Muscle layer of duodenum (tissue), 2 donors: ENCODE measurements around the gene CD99L2.

Source experiments
- H3K27ac ChIP-seq: one replicate; pipeline ENCODE4 v1.7.0; 2013; ENCODE audit warnings: mild to moderate bottlenecking, low read length
- H3K27me3 ChIP-seq: one replicate; pipeline ENCODE4 v1.7.0; 2013; ENCODE audit warnings: low read depth, mild to moderate bottlenecking, control low read depth, low read length
- H3K36me3 ChIP-seq, 2 donors: one replicate each; pipeline ENCODE4 v1.7.0; 2013; ENCODE audit warnings: low read length in 2 of 2, control low read depth in 1 of 2, mild to moderate bottlenecking in 1 of 2; ENCODE audit not compliant: insufficient read depth in 2 of 2, control insufficient read depth in 1 of 2
- H3K4me1 ChIP-seq, 2 donors: one replicate each; pipeline ENCODE4 v1.7.0; 2013; ENCODE audit warnings: low read length in 2 of 2, mild to moderate bottlenecking in 2 of 2, control low read depth in 1 of 2, moderate library complexity in 1 of 2; ENCODE audit not compliant: insufficient read depth in 2 of 2, control insufficient read depth in 1 of 2
- H3K4me3 ChIP-seq, 2 donors: one replicate each; pipeline ENCODE4 v1.7.0; 2013; ENCODE audit warnings: low read length in 2 of 2, low read depth in 1 of 2, mild to moderate bottlenecking in 1 of 2
- H3K9me3 ChIP-seq, 2 donors: one replicate each; pipeline ENCODE4 v1.7.0; 2013; ENCODE audit warnings: low read length in 2 of 2, control low read depth in 1 of 2, mild to moderate bottlenecking in 1 of 2; ENCODE audit not compliant: control insufficient read depth in 1 of 2
- donor health status: healthy.

CD99L2 gene

GRCh38 chrX:150779385-150779784, 119.1 kb downstream of the CD99L2 start:
- H3K27me3 ChIP-seq: no peaks in the 10 kb centered on the region
- H3K27ac ChIP-seq: no peak overlapping the region
- H3K4me3 ChIP-seq: no peak overlapping the region
- H3K36me3 ChIP-seq: peaks cover 0 to 10% of the 10 kb centered on the region in 2 donors
- no peaks in the 10 kb centered on the region for H3K9me3 ChIP-seq
- H3K4me1 ChIP-seq: no peaks in the 10 kb centered on the region

DNA sequence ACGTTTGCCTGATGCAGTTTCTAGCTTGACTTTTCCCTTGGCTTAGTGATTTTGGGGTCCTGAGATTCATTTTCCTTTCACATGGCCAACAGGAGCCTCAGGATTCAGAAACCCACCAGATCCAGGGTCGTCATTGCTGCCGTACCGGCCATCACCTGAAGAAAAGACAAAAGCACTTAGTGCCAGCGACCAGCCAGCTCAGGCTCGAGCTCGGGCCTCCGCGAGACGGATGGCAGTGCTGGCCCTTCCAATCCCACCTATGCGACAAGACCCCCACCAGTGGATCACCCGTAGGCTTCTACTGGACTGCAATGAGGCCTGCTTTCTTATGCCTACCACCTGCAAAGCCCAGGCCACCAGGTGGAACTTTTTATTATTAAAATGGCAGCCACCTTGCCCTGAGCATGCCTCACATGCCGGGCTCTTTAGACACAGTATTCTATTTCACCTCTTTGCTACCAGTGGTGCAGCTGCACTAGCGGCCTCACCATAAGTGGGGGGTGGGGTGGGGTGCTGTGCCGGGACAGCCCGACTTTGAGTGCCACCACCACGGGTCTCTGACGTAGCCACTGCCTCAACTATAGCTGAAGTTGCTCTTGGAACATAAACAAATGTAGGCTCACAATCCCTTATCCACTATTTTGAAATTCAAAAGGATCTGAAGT, 121.0 kb downstream of the CD99L2 start:
- Histone ChIP-seq H3K9me3 (no peaks in the 10 kb centered on the region), H3K27me3 (no peaks in the 10 kb centered on the region), H3K4me3 (no peak overlapping the region), H3K4me1 (no peaks in the 10 kb centered on the region), H3K36me3 (peaks cover 0 to 13% of the 10 kb centered on the region in 2 donors), H3K27ac (no peak overlapping the region)

GRCh38 chrX:150775569-150776350, 122.7 kb downstream of the CD99L2 start:
- peaks cover 0 to 4% of the 10 kb centered on the region in 2 donors for H3K4me1 ChIP-seq
- H3K9me3 ChIP-seq: no peaks in the 10 kb centered on the region
- no peak overlapping the region for H3K27ac ChIP-seq
- no peak overlapping the region for H3K4me3 ChIP-seq
- H3K27me3 ChIP-seq: no peaks in the 10 kb centered on the region
- peaks cover 0 to 13% of the 10 kb centered on the region in 2 donors for H3K36me3 ChIP-seq

- Histone ChIP-seq H3K4me3 (no peak overlapping the region), H3K9me3 (no peaks in the 10 kb centered on the region), H3K27ac (no peak overlapping the region), H3K36me3 (peaks cover 0 to 13% of the 10 kb centered on the region in 2 donors), H3K4me1 (peaks cover 0 to 4% of the 10 kb centered on the region in 2 donors), H3K27me3 (no peaks in the 10 kb centered on the region)
These were observed 123.5 kb downstream of the CD99L2 start for GRCh38 chrX:150774798-150775568.

DNA sequence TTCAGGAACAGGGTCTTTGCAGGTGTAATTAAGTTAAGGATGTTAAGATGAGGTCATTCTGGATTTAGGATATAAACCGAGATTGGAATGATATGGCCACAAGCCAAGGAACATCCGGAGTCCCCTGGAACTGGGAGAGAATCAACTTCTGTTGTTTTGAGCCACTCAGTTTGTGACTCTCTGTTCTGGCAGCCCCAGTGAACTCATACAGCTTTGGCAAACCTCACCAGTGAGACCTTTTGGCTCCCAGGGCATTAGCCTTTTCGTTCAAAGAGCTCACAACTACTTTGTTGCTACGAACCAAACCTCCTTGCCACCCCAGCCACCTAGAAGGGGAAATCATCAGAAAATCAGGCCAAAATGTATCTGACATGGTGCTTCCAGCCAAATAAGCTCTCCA, 124.8 kb downstream of the CD99L2 start:
- peaks cover 0 to 23% of the 10 kb centered on the region in 2 donors for H3K36me3 ChIP-seq
- H3K27me3 ChIP-seq: no peaks in the 10 kb centered on the region
- H3K27ac ChIP-seq: no peak overlapping the region
- peaks cover 0 to 4% of the 10 kb centered on the region in 2 donors for H3K4me1 ChIP-seq
- no peaks in the 10 kb centered on the region for H3K9me3 ChIP-seq
- no peak overlapping the region for H3K4me3 ChIP-seq

DNA sequence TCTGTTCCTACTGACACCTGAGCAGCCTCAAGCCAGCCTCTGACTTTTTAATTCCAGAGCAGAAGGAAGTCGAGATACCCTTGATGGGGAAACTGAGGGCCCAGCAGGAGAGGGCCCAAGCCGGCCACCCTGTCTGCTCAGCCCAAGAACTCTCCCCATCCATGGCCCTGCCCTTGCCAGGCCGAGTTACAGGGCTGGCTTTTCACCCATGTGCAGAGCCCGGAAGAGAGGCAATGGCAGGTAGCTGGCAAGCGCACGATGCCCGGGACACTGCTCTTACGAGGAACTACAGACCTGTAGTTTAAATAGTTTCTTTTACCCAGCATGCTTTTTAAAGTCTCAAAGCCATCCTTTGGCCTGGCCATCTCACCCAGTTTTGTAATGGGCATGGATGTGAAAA, 125.4 kb downstream of the CD99L2 start:
- Histone ChIP-seq H3K27ac (no peak overlapping the region), H3K9me3 (no peaks in the 10 kb centered on the region), H3K4me3 (no peak overlapping the region), H3K36me3 (peaks cover 0 to 28% of the 10 kb centered on the region in 2 donors), H3K27me3 (no peaks in the 10 kb centered on the region), H3K4me1 (peaks cover 0 to 4% of the 10 kb centered on the region in 2 donors)

GRCh38 chrX:150772150-150772970, 126.1 kb downstream of the CD99L2 start:
- Histone ChIP-seq H3K4me1 (peaks cover 0 to 4% of the 10 kb centered on the region in 2 donors), H3K9me3 (no peaks in the 10 kb centered on the region), H3K4me3 (no peak overlapping the region), H3K27ac (no peak overlapping the region), H3K36me3 (peaks cover 0 to 29% of the 10 kb centered on the region in 2 donors), H3K27me3 (no peaks in the 10 kb centered on the region)

DNA sequence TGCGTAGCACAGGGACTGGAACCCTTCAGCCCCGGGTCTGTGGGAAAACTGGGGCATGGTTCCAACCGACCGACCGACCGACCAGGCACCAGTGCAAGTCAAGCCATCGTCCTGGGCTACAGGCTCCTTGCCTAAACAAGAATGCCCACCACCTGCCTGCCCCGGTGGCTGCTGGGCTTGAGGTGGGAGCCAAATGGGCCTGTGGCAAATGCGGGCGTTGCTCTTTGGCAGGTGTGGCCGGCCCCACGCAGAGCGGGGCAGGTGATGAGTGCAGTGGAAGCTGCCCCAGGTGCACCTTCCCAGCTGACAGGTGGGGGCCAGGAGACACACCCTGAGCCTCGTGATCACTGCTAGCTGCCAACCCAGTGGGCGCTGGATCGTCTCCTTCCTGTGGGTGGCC, 127.4 kb downstream of the CD99L2 start:
- Histone ChIP-seq H3K27me3 (no peaks in the 10 kb centered on the region), H3K36me3 (peaks cover 0 to 29% of the 10 kb centered on the region in 2 donors), H3K4me3 (no peak overlapping the region), H3K9me3 (no peaks in the 10 kb centered on the region), H3K27ac (no peak overlapping the region), H3K4me1 (peaks cover 0 to 4% of the 10 kb centered on the region in 2 donors)

- no peak overlapping the region for H3K27ac ChIP-seq
- no peak overlapping the region for H3K4me3 ChIP-seq
- H3K27me3 ChIP-seq: no peaks in the 10 kb centered on the region
- H3K36me3 ChIP-seq: peaks cover 0 to 29% of the 10 kb centered on the region in 2 donors
- peaks cover 0 to 4% of the 10 kb centered on the region in 2 donors for H3K4me1 ChIP-seq
- H3K9me3 ChIP-seq: no peaks in the 10 kb centered on the region
These were observed 127.8 kb downstream of the CD99L2 start for GRCh38 chrX:150770623-150771022.

GRCh38 chrX:150769408-150769807, 129.1 kb downstream of the CD99L2 start:
- Histone ChIP-seq H3K27ac (no peak overlapping the region), H3K4me3 (no peak overlapping the region), H3K4me1 (peaks cover 0 to 4% of the 10 kb centered on the region in 2 donors), H3K36me3 (peaks cover 0 to 20% of the 10 kb centered on the region in 2 donors), H3K27me3 (no peaks in the 10 kb centered on the region), H3K9me3 (no peaks in the 10 kb centered on the region)
